Endothelial cell of hepatic sinusoid (primary cell): ENCODE measurements around the gene GNAZ.

ENCODE experiments used
- in situ Hi-C: cut with HindIII; loops from 2 replicates; pipeline ENCODE4 v1.10.0; 2017; ENCODE audit warnings: low sequenced_read_pairs

Gene GNAZ

DNA sequence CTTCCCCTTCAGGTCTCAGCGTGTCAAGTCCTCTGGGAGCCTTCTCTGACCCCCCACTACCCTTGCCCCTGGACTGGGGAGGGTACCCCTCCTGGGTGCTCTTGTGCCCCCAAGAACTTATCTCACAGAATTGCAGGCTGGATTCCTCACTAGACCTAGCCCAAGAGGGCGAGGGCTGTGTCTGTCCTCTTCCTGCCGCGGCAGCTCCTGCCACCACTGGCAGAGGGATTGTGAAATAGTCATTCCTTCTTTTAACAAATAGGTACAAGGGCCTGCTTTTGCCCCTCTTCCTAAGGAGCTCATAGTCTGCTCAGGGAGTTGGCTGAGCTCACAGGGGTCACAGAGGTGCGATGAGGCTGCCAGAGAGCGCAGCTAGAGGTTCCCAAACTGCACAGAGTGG lies 80.4 kb downstream of the GNAZ start:
- in situ Hi-C loops: no loop called here

- in situ Hi-C loops: no loop called here
Observed at GRCh38 chr22:23151827-23152226, 81.5 kb downstream of the GNAZ start.

DNA sequence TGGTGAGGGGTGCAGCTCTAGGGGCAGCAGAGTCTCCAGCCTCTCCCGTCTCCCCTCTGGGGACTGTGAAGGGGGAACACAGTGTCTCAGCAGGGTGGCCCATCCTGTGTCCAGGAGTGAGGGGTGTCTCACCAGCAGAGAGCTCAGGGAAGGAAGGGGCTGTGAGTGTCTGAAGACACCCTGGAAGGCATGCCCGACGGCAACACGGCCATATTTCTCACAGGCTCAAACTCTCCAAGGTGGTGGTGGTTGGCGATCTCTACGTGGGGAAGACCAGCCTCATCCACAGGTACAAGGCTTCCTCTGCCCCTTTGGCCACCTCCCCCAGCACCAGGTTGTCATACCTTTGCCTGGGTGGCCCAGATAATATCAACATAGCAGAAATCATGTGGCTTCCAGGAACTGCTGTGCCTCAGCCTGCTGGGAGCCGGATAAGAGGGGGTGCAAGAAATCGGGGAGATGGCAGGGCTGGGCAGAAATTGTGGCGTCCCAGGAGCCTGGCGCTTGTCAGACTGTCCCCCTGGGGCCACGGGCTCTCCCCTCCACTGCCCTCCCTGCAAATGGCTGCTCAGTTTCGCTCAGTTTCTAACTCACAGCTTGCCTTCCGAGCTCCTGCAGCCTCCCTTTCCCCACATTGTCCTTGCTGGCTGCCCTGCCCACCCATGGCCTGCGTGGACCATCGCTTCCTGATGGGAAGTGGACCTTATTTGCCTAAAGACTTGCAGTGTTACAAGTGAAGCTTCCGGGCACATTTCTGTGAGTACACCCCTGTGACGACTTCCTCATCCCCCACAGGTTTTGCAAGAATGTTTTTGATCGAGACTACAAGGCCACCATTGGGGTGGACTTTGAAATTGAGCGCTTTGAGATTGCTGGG lies 82.2 kb downstream of the GNAZ start:
- in situ Hi-C loops: no loop called here

GRCh38 chr22:23153994-23154393 lies 83.7 kb downstream of the GNAZ start:
- in situ Hi-C loops: no loop called here

DNA sequence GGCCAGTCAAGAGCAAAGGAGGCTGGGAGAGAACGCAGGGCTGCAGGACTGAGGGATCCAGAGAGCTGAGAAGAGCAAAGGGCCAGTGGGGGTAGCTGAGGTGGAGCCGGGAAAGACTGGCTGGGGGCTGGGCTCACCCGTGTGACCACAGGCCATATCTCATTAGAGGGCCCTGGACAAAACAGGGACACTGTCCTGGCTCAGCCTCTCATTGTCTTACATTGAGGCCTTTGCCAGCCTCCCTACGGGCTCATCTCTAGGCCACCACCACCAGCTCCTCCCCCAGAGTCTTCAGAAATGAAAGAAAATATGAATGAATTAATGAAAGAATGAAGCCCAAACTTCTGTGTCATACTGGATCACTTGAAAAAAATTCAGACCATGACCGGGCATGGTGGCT lies 84.1 kb downstream of the GNAZ start:
- in situ Hi-C loops: no loop called here

GRCh38 chr22:23155143-23155542 lies 84.8 kb downstream of the GNAZ start:
- in situ Hi-C loops: no loop called here

GRCh38 chr22:23155831-23156230 lies 85.5 kb downstream of the GNAZ start:
- in situ Hi-C loops: no loop called here

DNA sequence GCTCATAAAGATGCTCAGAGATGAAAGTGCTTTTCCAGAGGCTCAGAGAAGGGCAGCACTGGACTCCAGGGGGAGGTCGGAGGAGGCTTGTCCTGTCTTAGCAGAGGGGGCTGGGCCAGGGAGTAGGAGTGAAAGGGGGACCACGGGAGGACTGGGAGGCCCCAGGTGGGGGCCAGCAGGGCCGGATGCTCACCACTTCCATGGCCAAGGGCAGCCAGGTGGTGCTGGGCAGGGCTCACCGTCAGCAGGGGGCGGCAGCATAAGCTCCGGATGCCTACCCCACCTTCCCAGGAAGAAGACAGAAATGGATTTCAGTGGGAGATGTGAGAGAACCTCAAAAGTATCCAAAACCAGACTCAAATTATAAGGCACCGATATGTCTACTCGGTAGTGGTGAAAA lies 86.0 kb downstream of the GNAZ start:
- in situ Hi-C loops: no loop called here

DNA sequence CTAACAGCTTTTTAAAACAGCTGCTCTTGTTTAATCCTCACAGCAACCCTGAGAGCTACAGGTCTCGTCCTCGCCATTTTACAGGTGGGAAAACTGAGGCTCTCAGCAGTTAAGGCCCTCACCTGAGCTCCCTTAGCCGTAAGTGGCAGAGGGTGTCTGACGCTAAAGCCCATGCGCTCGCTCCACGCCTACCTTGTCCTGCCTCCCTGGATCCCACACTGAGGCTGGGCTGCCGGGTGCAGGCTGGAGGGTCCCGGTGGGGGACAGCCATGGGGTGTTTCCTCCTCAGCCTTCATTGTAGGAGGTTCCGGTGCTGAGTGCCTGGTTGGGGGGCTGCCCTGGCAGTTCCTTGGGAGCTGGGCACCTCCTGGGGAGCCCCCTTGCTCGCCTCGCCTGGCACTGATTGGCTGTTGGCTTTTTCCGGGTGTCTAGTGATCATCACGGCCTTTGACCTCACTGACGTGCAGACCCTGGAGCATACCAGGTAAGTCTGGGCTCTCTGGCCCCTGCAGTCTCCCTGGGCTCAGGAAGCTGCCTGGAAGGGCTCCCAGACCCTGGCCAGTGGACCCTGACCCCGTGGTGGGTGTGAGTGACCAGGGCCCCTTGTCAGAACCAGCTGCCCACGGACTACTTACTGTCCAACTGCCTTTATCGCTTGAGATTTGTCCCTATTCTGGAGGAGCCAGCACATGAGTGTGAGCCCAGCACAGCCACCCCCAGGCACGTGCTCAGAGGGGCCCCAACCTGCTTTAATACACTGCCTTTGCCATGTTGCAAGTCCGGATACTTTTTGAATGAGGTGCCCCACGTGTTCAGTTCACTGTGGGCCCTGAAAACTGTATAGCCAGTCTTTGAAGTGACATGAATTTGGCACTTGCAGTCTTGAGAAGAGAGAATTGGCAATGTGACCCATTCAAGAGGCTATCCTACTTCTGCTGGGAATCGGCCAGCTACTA lies 87.5 kb downstream of the GNAZ start:
- in situ Hi-C loops: no loop called here

- in situ Hi-C loops: no loop called here
Observed at GRCh38 chr22:23158516-23159290, 88.4 kb downstream of the GNAZ start.

DNA sequence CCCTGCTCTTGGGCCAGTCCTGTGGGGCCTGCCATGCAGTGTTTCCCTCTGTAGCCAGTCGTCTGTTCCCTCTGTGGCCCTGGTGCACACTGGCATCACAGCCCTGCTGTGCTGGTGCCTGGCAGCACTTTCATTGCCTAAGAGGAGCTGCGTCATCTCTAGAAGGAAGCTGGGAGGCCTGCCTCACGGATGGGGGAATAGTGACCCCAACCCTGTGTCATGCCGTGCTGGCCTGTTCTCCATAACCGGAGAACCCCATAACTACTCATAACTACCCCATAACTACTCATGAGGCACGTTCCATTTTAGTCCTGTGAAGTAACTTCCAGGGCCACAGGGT lies 88.9 kb downstream of the GNAZ start:
- in situ Hi-C loops: no loop called here

- in situ Hi-C loops: no loop called here
Observed at GRCh38 chr22:23161029-23161428, 90.7 kb downstream of the GNAZ start.

DNA sequence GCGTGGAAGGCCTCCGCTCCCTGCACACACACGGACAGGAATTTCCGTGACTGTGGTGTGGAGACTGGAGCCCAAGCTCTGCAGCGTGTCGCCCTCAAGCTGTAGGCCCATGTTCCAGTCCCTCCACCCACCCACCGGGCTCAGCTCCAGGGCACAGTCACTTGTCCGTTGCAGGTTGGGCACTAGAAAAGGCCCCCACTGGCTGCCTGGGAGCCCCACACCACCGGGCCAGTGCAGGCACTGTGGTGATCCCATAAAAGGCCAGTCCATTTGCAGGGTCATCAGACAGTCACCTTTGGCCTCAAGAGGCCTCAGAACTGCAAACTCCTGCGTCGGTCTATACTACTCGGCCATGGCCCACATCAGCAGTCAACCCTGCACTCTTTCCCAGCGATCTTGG lies 91.3 kb downstream of the GNAZ start:
- in situ Hi-C loops: no loop called here

DNA sequence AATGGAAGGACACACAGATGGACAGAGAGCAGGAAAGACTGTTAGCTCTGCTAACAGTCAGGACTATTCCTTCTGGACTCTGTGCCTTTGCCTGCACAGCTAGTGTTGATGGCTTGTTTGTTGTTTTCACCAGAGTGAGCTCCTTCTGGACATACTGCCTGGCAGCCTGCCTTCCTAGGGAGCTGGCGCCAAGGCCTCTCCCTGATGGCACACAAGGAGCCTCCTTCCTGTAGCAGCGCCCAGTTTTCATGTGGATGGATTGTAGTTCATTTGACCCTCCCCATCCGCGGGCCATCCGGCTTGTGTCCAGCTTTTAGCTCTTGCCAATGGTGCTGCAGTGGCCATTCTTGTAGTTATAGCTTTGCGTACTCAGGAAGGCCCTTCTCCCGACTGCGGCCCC lies 93.3 kb downstream of the GNAZ start:
- in situ Hi-C loops: no loop called here

DNA sequence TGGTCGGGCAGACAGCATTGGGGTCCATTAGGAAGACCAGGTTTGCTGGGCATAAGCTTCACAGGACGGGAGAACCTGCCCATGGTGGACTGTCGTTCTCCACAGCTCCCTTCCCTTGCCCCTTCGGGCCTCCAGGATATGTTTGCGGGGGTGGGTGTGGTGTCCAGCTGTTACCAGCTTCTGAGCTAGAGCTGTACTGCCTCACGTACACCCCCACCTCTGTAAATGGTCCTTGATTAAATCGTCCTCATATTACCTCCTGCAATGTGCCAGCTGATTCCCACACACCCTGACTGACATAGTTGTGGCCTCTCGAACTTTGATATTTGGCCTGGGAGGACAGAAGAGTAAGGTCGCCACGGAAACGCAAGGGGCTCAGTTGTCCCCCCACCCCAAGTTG lies 93.8 kb downstream of the GNAZ start:
- in situ Hi-C loops: no loop called here

- in situ Hi-C loops: no loop called here
Observed at GRCh38 chr22:23166042-23166831, 95.9 kb downstream of the GNAZ start.

DNA sequence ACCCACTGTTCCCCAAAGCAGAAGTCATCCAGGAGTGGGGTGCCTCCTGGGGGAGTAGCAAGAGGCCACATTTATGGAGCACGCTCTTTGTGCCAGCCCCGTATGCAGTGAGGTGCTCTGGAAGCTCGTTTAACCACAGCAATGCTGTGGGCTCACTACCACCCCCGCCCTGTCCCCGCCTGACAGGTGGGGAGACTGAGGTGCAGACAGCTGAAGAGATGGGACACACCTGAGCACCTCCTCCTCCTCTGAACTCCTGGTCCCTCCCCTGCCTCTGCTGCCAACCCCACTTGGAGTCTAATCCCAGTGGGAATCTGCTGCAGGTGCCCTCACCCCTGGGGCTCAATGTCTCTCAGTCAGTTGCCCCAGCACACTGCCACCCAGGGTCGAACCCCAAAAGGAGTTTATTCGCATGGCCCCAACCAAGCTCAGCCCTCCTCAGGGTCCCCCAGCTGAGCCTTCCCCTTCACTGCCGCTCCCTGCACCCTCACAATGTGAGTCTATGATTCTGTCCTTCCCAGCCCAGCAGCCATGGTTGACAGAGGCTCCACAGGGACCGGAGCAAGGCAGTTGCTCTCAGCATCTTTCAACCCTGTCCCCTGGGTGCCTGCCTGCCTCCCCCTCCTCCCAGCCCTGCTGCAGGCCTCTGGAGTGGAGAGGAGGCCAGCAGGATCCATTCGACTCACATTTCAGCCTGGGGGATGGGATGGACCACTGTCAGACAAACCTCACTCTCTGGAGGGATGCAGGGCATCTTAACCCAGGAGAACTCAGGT lies 96.7 kb downstream of the GNAZ start:
- in situ Hi-C loops: no loop called here

GRCh38 chr22:23168391-23169042 lies 98.2 kb downstream of the GNAZ start:
- in situ Hi-C loops: no loop called here

GRCh38 chr22:23169043-23169406 lies 98.7 kb downstream of the GNAZ start:
- in situ Hi-C loops: no loop called here
